ENCODE measurements around the gene UBE2J2. TPM values are rescaled to one million over a fixed set of nuclear protein-coding genes. Genes with fewer than 3 reads are reported as not detected.

Gene UBE2J2
- total and polyA plus RNA-seq, 3 donors from 2014 or later: 133 to 203 (median 139) TPM

DNA sequence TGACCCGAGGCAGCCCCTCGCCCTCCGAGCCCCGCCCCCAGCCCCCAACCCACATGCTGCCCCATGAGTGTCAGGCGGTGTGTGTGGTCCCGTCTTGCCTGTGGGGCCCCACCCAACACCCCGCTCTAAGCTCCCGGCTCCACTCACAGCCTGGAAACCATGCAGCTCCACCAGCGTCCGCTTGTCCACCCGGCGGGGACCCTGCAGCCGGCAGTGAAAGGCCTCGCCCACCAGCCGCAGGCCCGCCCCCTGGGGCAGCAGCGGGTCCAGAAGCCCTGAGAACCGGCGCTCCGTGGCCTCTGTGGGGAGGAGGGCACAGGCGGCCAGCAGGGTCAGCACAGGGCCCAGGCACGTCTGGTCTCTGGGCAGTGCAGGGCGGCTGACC lies 29.9 kb downstream of the UBE2J2 start:
- TF ChIP-seq CTCF (IDR thresholded peaks at IDR 0.05) (no peak), POLR2A (IDR thresholded peaks at IDR 0.05) (no peak)
- Histone ChIP-seq H3K9me3 (no peaks in the 10 kb centered on the region), H3K4me3 (no peak overlapping the region), H3K4me1 (peaks cover 3% of the 10 kb centered on the region), H3K36me3 (ENCODE audit: low read depth, missing control alignments) (no peaks in the 10 kb centered on the region), H3K27ac (no peak overlapping the region), H3K27me3 (no peaks in the 10 kb centered on the region)
- no peak for DNase-seq
- 84 to 100% methylated on average over 1 to 23 of the region's 23 CpGs for WGBS, 2 donors
- intact Hi-C loops (cut with DNase I; ENCODE audit: low total_unique reads): loop anchor here (10.0 kb wide), 1 partner anchor 119 kb away; no protein-coding TSS in a partner anchor

- TF ChIP-seq POLR2A (IDR thresholded peaks at IDR 0.05): no peak
- TF ChIP-seq CTCF (IDR thresholded peaks at IDR 0.05): no peak
- H3K4me1 ChIP-seq: peaks cover 3% of the 10 kb centered on the region
- intact Hi-C loops (cut with DNase I; ENCODE audit: low total_unique reads): loop anchor here (10.0 kb wide), 1 partner anchor 118 kb away; no protein-coding TSS in a partner anchor
- no peaks in the 10 kb centered on the region for H3K36me3 ChIP-seq (ENCODE audit: low read depth, missing control alignments)
- DNase-seq: no peak
- H3K27ac ChIP-seq: no peak overlapping the region
- no peaks in the 10 kb centered on the region for H3K27me3 ChIP-seq
- 92 to 97% methylated on average over 11 to 23 of the region's 23 CpGs for WGBS, 2 donors
- no peak overlapping the region for H3K4me3 ChIP-seq
- no peaks in the 10 kb centered on the region for H3K9me3 ChIP-seq
Measured at GRCh38 chr1:1243266-1243660, 30.4 kb downstream of the UBE2J2 start.

- TF ChIP-seq CTCF (IDR thresholded peaks at IDR 0.05): no peak
- no peak for TF ChIP-seq POLR2A (IDR thresholded peaks at IDR 0.05)
- Histone ChIP-seq H3K27ac (no peak overlapping the region), H3K36me3 (ENCODE audit: low read depth, missing control alignments) (no peaks in the 10 kb centered on the region), H3K9me3 (no peaks in the 10 kb centered on the region), H3K4me1 (peaks cover 3% of the 10 kb centered on the region), H3K27me3 (no peaks in the 10 kb centered on the region), H3K4me3 (no peak overlapping the region)
- DNase-seq: no peak
- 93 to 100% methylated on average over 3 to 40 of the region's 41 CpGs for WGBS, 2 donors
- intact Hi-C loops (cut with DNase I; ENCODE audit: low total_unique reads): loop anchor here (10.0 kb wide), 1 partner anchor 118 kb away; no protein-coding TSS in a partner anchor
Measured at GRCh38 chr1:1242461-1243265, 31.0 kb downstream of the UBE2J2 start.

- intact Hi-C loops (cut with DNase I; ENCODE audit: low total_unique reads): loop anchor here (10.0 kb wide), 1 partner anchor 117 kb away; no protein-coding TSS in a partner anchor
- no peak overlapping the region for H3K4me3 ChIP-seq
- no peaks in the 10 kb centered on the region for H3K4me1 ChIP-seq
- DNase-seq: no peak
- H3K27me3 ChIP-seq: no peaks in the 10 kb centered on the region
- TF ChIP-seq POLR2A (IDR thresholded peaks at IDR 0.05): no peak
- TF ChIP-seq CTCF (IDR thresholded peaks at IDR 0.05): no peak
- no peak overlapping the region for H3K27ac ChIP-seq
- 72 to 93% methylated on average over 4 to 26 of the region's 26 CpGs for WGBS, 2 donors
- H3K9me3 ChIP-seq: no peaks in the 10 kb centered on the region
- H3K36me3 ChIP-seq (ENCODE audit: low read depth, missing control alignments): no peaks in the 10 kb centered on the region
Measured at GRCh38 chr1:1241588-1242219, 31.9 kb downstream of the UBE2J2 start.

Measured in testis (tissue), 3 donors.